SK-N-MC (cell line): ENCODE results near the gene CENPM.
A peak's percentile ranks its signal among the peaks of the same experiment; 100 is the strongest.

ENCODE experiments used
- DNase-seq: peaks from one replicate; pipeline ENCODE4 v3.0.0-alpha.2; 2011; ENCODE audit warnings: low read depth, low spot score
- H3K27ac ChIP-seq: fragments of 200-600 bp; sonication (generic); 2 replicates; pipeline ENCODE4 v1.5.1; 2016; ENCODE audit warnings: mixed run types
- H3K36me3 ChIP-seq: fragments of 200-600 bp; sonication (generic); 2 replicates; pipeline ENCODE4 v1.6.1; 2017; ENCODE audit warnings: antibody characterized with exemption, low read length, mixed read lengths; ENCODE audit not compliant: insufficient read depth
- H3K4me3 ChIP-seq: fragments of 200-600 bp; sonication (generic); 2 replicates; pipeline ENCODE4 v1.5.1; 2016
- H3K9ac ChIP-seq: fragments of 200-600 bp; sonication (generic); 2 replicates; pipeline ENCODE4 v1.8.0; 2017; ENCODE audit warnings: mixed run types, mixed read lengths; ENCODE audit not compliant: insufficient read length
- H3K9me3 ChIP-seq: fragments of 200-600 bp; sonication (generic); 2 replicates; pipeline ENCODE4 v1.6.1; 2017; ENCODE audit warnings: low read depth, mild to moderate bottlenecking, antibody characterized with exemption, low read length, moderate library complexity, mixed read lengths
- EZH2 ChIP-seq: fragments of 200-600 bp; sonication (generic); IDR thresholded peaks from one replicate; pipeline ENCODE4 v1.6.1; 2017; ENCODE audit warnings: antibody characterized with exemption
- FOXP2 ChIP-seq: optimal IDR thresholded peaks from 2 replicates; pipeline ENCODE3; 2011; ENCODE audit warnings: mild to moderate bottlenecking, moderate library complexity; ENCODE audit not compliant: insufficient read depth; ENCODE audit errors: extremely low read length, control extremely low read depth
- POLR2AphosphoS5 ChIP-seq: IDR thresholded peaks from 2 replicates; pipeline ENCODE4 v1.6.1; 2012; ENCODE audit warnings: mild to moderate bottlenecking, low read depth, low read length, borderline replicate concordance

The CENPM gene

DNA sequence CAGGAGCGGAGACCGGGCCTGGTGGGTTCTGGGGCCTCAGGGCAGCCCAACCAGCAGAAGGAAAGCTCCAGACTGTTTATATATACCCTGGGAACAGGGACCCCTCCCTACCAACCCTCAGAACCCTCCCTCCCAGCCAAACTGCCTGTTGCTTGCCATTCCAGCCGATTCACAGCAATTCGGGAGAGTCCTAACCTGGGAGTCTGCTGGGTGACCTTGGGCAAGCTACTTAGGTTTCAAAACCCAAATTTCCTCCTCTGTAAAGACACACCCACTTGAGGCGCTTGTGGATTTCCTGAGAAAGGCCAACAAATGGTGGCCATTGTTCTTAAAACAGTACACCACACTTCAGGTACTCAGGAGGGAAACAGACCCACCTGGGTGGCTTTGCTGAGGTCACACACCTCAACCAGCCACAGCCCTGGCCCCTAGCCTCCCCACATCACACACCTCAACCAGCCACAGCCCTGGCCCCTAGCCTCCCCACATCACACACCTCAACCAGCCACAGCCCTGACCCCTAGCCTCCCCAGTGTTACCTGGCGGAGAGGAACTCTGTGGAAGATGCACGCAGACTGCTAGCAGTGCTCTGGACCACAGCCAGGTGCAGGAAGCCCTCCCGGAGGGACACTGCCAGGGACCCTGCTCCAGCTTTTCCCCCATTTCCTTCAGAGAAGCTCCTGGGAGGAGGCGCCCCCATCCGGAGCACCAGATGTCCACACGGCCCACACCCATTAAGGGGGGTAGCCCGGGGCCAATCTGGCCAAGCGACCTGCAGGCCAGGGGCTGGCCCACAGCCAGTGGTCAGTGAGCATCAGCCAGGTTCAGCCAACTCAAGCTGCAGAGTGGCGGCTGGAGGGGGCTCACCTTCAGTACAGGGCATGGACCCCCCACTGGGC, 38.3 kb downstream of the CENPM start:
- Histone ChIP-seq H3K9me3 (no peaks in the 10 kb centered on the region), H3K27ac (no peak overlapping the region), H3K36me3 (peaks cover 15% of the 10 kb centered on the region; the same call in 1 of the 2 replicates), H3K9ac (no peak overlapping the region), H3K4me3 (no peak overlapping the region)
- no peak for DNase-seq
- no peak for TF ChIP-seq EZH2
- TF ChIP-seq POLR2AphosphoS5, result no peak
- TF ChIP-seq FOXP2, result no peak

DNA sequence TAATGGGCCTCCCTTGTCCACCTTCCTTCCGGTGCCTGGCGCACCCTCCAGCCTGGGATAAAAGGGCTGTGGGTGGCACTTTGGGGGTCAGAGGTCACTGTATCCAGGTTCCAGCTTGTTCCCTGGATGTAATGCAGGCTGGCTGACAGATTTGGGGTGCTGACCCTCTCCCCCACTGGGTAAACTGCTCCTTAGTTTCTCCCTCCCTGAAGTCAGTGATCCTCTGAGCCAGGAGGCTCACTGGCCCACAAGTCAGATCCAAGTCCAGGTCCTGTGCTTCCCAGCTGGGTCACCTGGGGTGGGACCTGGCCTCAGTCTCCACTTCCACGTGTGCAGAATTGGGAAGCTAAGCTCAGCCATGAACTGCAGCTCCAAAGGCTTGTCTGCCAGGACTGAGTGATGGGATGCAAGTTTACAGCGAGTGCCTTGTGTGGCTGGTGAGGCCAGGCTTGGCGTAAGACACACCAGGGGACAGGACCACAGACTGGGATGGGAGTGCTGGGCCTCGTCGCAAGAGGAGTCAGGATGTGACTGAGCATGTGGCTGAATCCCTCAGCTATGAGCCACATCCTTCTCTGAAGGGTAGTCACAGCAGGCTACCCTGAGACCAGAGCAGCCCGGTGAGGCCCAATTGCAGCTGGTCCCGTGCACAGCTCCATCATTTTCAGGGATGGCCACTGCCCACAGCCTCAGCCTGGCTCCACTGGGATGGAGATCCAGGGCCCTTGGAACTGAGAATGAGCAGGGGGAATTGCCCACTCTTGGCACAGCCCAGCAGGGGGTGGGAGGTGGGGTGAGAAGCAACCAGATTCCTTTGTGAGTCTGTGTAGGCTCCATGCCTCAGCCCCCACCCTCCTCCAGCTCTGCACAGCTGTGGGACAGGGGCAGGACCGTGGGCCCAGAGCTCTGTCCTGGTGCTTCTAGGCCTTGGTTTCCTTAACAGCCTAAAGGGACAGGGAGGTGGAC, 39.2 kb downstream of the CENPM start:
- TF ChIP-seq POLR2AphosphoS5 (no peak; the same call in 1 of the 2 replicates), FOXP2 (no peak), EZH2 (no peak)
- Histone ChIP-seq H3K36me3 (peaks cover 25% of the 10 kb centered on the region; the same call in 1 of the 2 replicates), H3K9me3 (no peaks in the 10 kb centered on the region), H3K9ac (no peak overlapping the region), H3K27ac (peak overlapping the region; percentile 36; the same call in 1 of the 2 replicates), H3K4me3 (no peak overlapping the region)
- DNase-seq, result no peak

DNA sequence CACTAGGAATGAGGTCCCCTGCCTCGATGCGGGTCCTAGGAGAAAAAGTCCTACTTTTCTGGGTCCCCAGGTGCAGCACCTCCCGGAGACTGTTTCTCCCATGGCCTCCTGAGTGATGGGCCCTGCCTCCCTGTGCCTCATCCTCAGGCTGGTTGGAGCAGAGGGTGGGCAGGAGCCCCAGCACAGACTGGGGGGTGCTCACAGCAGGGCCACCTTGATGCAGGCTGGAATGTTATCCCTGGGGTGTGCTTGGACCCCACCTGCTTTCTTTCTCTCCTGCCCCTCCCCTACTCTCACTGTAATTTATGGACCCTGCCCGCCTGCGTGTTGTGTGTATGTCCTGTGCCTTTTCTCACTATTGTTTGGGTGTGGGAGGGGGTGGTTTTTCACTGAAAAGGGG, 40.1 kb downstream of the CENPM start:
- Histone ChIP-seq H3K4me3 (no peak overlapping the region), H3K36me3 (peaks cover 30% of the 10 kb centered on the region; the same call in 1 of the 2 replicates), H3K9ac (no peak overlapping the region), H3K9me3 (no peaks in the 10 kb centered on the region), H3K27ac (no peak overlapping the region)
- TF ChIP-seq EZH2, result no peak
- no peak for TF ChIP-seq POLR2AphosphoS5
- TF ChIP-seq FOXP2, result no peak
- DNase-seq, result no peak

DNA sequence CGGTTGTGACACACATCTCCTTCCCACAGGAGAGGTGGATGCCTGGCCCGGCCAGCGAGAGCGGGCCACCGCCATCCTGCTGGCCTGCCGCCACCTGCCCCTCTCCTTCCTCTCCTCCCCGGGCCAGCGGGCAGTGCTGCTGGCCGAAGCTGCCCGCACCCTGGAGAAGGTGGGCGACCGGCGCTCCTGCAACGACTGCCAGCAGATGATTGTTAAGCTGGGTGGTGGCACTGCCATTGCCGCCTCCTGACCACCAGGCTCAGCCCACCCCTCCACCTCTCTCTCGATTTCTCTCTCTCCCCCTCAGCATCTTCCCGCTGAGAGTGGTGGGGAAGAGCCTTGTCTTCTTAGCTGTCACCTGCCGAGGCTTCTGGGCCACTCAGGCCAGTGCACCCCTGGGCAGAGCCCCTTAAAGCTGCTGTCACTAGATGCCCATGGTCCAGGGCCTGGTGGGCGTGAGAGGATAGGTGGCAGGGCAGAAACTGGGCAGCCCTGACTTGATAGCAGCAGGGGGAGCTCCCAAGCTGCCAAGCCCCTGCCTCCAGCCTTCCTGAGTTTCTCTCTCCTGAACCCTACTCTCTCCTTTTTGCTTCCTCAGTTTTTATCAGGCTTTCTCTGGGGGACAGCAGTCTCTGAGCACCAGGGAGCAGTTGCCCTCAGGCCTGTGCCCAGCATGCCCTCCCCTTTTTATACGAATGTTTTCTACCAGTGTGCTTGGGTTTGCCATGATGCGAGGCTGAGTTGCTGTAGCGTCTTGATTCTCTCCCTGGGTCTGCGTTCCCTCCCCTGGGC, 41.3 kb downstream of the CENPM start:
- TF ChIP-seq EZH2, result no peak
- no peak for TF ChIP-seq POLR2AphosphoS5
- no peak for TF ChIP-seq FOXP2
- H3K27ac ChIP-seq, result no peak overlapping the region
- no peak for DNase-seq
- H3K9me3 ChIP-seq, result no peaks in the 10 kb centered on the region
- peaks cover 38% of the 10 kb centered on the region; the same call in 1 of the 2 replicates for H3K36me3 ChIP-seq
- no peak overlapping the region for H3K4me3 ChIP-seq
- no peak overlapping the region for H3K9ac ChIP-seq

DNA sequence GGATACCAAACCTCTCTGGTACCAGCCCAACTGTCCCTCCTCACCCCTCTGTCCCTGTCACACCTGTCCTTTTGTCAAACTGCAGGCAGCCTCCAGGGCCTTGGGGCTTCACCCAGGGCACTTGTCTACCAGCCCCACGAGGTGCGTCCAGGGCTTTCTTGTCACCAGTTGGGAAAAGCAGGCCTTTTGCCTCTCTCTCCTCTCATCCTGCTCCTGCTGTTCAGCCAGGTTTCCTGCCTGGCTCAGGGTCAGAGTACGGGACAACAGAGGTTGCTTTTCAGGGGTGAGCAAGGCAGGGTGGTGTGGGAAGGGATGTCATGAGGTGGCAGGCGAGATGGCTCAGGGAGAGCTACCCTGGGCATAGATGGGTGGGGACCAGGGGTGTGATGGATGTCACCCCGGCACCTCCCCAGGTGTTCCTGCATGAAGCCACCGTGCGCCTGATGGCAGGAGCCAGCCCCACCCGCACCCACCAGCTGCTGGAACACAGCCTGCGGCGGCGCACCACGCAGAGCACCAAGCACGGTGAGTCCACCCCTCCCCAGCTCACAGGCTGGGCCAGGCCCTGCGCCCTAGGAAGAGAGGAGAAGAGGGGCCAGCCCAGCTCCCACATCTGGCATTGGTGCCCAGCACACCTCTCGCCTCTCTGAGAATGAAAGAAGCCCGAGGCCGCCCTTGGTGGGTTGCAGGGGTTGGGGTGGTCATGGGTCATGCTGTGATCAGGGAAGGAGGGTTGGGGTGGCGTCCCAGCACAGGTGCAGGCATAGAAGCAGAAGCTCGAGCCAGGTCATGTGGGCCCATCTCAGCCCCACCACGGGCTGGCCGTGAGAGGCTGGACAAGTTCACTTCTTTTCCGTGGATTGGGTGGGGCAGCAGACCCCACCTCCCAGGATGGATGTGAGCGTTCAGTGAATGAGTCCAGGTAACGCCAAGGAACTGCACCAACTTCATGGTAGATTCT, 42.2 kb downstream of the CENPM start:
- no peak overlapping the region for H3K27ac ChIP-seq
- DNase-seq, result no peak
- H3K9ac ChIP-seq, result no peak overlapping the region
- no peak for TF ChIP-seq POLR2AphosphoS5
- no peak for TF ChIP-seq EZH2
- no peak for TF ChIP-seq FOXP2
- H3K9me3 ChIP-seq, result no peaks in the 10 kb centered on the region
- H3K36me3 ChIP-seq, result peaks cover 47% of the 10 kb centered on the region; the same call in 1 of the 2 replicates
- H3K4me3 ChIP-seq, result no peak overlapping the region

DNA sequence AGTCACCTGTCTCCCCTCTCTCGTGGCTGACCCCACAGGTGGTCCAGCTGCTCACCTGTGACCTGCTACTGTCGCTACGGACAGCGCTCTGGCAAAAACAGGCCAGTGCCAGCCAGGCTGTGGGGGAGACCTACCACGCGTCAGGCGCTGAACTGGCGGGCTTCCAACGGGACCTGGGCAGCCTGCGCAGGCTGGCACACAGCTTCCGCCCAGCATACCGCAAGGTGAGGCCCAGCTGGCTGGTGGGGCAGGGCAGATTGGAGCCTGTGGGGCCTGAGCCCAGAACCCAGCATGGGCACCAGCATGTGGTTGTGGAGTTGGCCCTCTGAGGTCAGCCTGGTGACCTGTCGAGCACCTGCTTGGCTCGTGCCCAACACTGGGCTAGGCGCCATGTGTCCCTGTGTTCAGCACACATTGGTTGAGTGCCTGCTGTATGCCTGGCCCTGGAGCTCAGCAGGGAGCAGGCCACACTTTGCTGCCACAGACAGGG, 44.0 kb downstream of the CENPM start:
- Histone ChIP-seq H3K27ac (no peak overlapping the region), H3K36me3 (peaks cover 64% of the 10 kb centered on the region; the same call in 1 of the 2 replicates), H3K4me3 (no peak overlapping the region), H3K9me3 (no peaks in the 10 kb centered on the region), H3K9ac (no peak overlapping the region)
- TF ChIP-seq EZH2, result no peak
- no peak for TF ChIP-seq POLR2AphosphoS5
- no peak for TF ChIP-seq FOXP2
- DNase-seq, result no peak

DNA sequence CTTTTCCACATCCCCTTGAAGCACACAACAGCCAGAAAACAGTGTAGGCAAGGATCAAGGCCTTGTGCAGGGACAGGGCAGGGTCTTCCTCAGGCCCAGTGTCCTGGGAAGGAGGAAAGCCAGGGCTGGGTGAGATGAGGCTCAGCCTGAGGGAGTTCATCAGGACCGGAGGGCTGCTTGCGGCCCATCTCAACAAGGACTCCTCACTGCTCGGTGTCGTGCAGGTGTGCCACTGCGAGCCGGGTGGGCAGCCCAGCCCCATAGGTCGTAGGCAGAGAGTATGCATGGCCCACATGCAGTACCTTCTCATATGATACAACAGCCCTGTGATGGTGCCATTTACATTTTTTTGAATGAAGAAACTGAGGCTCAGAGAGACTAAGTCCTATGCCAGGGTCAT, 44.9 kb downstream of the CENPM start:
- no peak for DNase-seq
- peaks cover 73% of the 10 kb centered on the region; the same call in 1 of the 2 replicates for H3K36me3 ChIP-seq

More for the DNA sequence above, 44.9 kb downstream of the CENPM start:
- TF ChIP-seq FOXP2 (no peak), EZH2 (no peak), POLR2AphosphoS5 (no peak)
- Histone ChIP-seq H3K9ac (no peak overlapping the region), H3K9me3 (no peaks in the 10 kb centered on the region), H3K27ac (no peak overlapping the region), H3K4me3 (no peak overlapping the region)
